Neural cell (in vitro differentiated cells): ENCODE measurements around the gene SLC19A1.

Source experiments
- EP300 ChIP-seq: fragments of 450-650 bp; conservative IDR thresholded peaks from 2 replicates; pipeline ENCODE4 v1.6.1; 2014; ENCODE audit warnings: antibody characterized with exemption, mild to moderate bottlenecking, moderate library complexity; ENCODE audit not compliant: poor library complexity, severe bottlenecking
- EZH2 ChIP-seq: fragments of 200-600, 300-800 bp; shearing (Covaris generic), sonication (generic); IDR thresholded peaks from 2 replicates; pipeline ENCODE4 v1.6.1; 2014; ENCODE audit warnings: antibody characterized with exemption, low read length, borderline replicate concordance, mild to moderate bottlenecking; ENCODE audit not compliant: insufficient read depth, poor library complexity, severe bottlenecking
- TF ChIP-seq, protein P1 (sequence below): fragments of 450-650 bp; IDR thresholded peaks from 2 replicates; pipeline ENCODE4 v1.5.1; 2014; ENCODE audit warnings: antibody characterized with exemption, mild to moderate bottlenecking, moderate library complexity; ENCODE audit not compliant: poor library complexity, severe bottlenecking
- TF ChIP-seq, protein P2 (sequence below): IDR thresholded peaks from 2 replicates; pipeline ENCODE4 v1.6.1; 2012; ENCODE audit warnings: borderline replicate concordance

DNA sequence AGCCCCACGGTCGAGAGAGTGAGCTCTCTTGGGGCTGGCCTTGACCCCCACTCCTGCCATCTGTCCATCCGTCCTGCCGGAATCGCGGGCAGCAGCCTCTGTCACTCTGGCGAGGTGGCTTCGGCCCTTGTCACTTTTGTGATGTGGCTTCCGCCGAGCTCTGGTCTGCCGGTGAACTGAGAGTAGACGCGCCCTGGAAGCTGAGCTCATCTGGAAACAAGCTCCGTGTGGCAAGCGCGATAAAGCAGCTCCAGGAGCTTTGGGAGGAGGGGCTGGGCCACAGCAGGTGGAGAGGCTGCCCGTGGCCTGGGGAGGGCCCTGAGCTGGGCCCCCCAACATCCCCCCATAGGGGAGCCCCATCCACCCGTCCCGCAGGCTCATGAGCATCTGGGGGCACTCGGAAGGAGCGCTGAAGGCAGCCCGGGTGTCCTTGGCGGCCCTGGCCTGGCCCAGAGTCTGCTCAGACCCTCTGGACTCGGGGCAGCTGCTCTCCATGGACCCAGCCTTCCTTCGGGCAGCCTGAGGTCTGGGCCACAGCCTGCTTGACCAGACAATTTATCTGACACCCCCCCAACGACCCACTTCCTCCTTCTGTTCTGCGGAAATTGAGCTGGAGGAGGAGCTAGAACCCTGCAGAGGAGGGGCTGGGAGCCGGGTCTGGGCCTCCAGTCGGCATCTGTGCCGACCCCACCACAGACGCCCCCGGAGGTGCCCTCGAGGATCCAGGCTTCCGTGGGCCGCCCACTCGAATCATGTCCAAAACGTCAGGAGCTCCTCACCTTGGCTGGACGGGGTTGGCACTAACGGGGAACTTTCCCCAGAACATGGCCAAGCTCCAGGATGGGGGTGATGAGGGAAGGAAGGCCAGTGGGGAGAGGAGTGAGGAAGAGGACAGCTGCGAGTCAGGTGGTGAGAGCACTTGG lies 59.1 kb downstream of the SLC19A1 start:
- TF ChIP-seq, protein P1, sequence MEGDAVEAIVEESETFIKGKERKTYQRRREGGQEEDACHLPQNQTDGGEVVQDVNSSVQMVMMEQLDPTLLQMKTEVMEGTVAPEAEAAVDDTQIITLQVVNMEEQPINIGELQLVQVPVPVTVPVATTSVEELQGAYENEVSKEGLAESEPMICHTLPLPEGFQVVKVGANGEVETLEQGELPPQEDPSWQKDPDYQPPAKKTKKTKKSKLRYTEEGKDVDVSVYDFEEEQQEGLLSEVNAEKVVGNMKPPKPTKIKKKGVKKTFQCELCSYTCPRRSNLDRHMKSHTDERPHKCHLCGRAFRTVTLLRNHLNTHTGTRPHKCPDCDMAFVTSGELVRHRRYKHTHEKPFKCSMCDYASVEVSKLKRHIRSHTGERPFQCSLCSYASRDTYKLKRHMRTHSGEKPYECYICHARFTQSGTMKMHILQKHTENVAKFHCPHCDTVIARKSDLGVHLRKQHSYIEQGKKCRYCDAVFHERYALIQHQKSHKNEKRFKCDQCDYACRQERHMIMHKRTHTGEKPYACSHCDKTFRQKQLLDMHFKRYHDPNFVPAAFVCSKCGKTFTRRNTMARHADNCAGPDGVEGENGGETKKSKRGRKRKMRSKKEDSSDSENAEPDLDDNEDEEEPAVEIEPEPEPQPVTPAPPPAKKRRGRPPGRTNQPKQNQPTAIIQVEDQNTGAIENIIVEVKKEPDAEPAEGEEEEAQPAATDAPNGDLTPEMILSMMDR: no peak
- TF ChIP-seq EZH2: no peak
- TF ChIP-seq EP300: no peak
- TF ChIP-seq, protein P2, sequence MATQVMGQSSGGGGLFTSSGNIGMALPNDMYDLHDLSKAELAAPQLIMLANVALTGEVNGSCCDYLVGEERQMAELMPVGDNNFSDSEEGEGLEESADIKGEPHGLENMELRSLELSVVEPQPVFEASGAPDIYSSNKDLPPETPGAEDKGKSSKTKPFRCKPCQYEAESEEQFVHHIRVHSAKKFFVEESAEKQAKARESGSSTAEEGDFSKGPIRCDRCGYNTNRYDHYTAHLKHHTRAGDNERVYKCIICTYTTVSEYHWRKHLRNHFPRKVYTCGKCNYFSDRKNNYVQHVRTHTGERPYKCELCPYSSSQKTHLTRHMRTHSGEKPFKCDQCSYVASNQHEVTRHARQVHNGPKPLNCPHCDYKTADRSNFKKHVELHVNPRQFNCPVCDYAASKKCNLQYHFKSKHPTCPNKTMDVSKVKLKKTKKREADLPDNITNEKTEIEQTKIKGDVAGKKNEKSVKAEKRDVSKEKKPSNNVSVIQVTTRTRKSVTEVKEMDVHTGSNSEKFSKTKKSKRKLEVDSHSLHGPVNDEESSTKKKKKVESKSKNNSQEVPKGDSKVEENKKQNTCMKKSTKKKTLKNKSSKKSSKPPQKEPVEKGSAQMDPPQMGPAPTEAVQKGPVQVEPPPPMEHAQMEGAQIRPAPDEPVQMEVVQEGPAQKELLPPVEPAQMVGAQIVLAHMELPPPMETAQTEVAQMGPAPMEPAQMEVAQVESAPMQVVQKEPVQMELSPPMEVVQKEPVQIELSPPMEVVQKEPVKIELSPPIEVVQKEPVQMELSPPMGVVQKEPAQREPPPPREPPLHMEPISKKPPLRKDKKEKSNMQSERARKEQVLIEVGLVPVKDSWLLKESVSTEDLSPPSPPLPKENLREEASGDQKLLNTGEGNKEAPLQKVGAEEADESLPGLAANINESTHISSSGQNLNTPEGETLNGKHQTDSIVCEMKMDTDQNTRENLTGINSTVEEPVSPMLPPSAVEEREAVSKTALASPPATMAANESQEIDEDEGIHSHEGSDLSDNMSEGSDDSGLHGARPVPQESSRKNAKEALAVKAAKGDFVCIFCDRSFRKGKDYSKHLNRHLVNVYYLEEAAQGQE: no peak
